Fibroblast of skin of left quadriceps (primary cell): ENCODE data around the gene SMIM7.

Source experiments
- DNase-seq, 2 experiments: peaks; one replicate each; pipeline ENCODE4 v3.0.0-alpha.2; 2013; ENCODE audit warnings: low read depth in 2 of 2

SMIM7 gene

GRCh38 chr19:16621165-16621800 lies 38.7 kb downstream of the SMIM7 start:
- no peak for DNase-seq

GRCh38 chr19:16620584-16620983 lies 39.4 kb downstream of the SMIM7 start:
- DNase-seq: no peak

- no peak for DNase-seq
These were observed 39.9 kb downstream of the SMIM7 start for GRCh38 chr19:16620018-16620417.

GRCh38 chr19:16619457-16619856 lies 40.5 kb downstream of the SMIM7 start:
- no peak for DNase-seq

- DNase-seq: no peak
These were observed 41.7 kb downstream of the SMIM7 start for GRCh38 chr19:16618248-16618647.

GRCh38 chr19:16615808-16616207 lies 44.1 kb downstream of the SMIM7 start:
- DNase-seq: no peak

GRCh38 chr19:16614941-16615340 lies 45.0 kb downstream of the SMIM7 start:
- no peak for DNase-seq

GRCh38 chr19:16613841-16614240 lies 46.1 kb downstream of the SMIM7 start:
- no peak for DNase-seq

GRCh38 chr19:16612636-16613035 lies 47.3 kb downstream of the SMIM7 start:
- no peak for DNase-seq

- no peak for DNase-seq
These were observed 48.8 kb downstream of the SMIM7 start for GRCh38 chr19:16611121-16611520.

- DNase-seq: no peak
These were observed 50.3 kb downstream of the SMIM7 start for GRCh38 chr19:16609511-16610200.

GRCh38 chr19:16608290-16608739 lies 51.6 kb downstream of the SMIM7 start:
- DNase-seq: peak; percentile 85 to 86

GRCh38 chr19:16607819-16608218 lies 52.1 kb downstream of the SMIM7 start:
- no peak for DNase-seq

GRCh38 chr19:16605553-16605994 lies 54.4 kb downstream of the SMIM7 start:
- no peak for DNase-seq

GRCh38 chr19:16605115-16605514 lies 54.8 kb downstream of the SMIM7 start:
- no peak for DNase-seq

- no peak for DNase-seq
These were observed 55.3 kb downstream of the SMIM7 start for GRCh38 chr19:16604615-16605014.

- DNase-seq: no peak
These were observed 56.9 kb downstream of the SMIM7 start for GRCh38 chr19:16603090-16603489.

GRCh38 chr19:16601378-16602052 lies 58.4 kb downstream of the SMIM7 start:
- no peak for DNase-seq

- no peak for DNase-seq
These were observed 59.1 kb downstream of the SMIM7 start for GRCh38 chr19:16600824-16601223.

- DNase-seq: no peak
These were observed 60.1 kb downstream of the SMIM7 start for GRCh38 chr19:16599655-16600346.

GRCh38 chr19:16598848-16599247 lies 61.1 kb downstream of the SMIM7 start:
- DNase-seq: no peak

GRCh38 chr19:16596399-16596798 lies 63.5 kb downstream of the SMIM7 start:
- DNase-seq: no peak
